ENCODE results near the gene HOXB5.

DNA sequence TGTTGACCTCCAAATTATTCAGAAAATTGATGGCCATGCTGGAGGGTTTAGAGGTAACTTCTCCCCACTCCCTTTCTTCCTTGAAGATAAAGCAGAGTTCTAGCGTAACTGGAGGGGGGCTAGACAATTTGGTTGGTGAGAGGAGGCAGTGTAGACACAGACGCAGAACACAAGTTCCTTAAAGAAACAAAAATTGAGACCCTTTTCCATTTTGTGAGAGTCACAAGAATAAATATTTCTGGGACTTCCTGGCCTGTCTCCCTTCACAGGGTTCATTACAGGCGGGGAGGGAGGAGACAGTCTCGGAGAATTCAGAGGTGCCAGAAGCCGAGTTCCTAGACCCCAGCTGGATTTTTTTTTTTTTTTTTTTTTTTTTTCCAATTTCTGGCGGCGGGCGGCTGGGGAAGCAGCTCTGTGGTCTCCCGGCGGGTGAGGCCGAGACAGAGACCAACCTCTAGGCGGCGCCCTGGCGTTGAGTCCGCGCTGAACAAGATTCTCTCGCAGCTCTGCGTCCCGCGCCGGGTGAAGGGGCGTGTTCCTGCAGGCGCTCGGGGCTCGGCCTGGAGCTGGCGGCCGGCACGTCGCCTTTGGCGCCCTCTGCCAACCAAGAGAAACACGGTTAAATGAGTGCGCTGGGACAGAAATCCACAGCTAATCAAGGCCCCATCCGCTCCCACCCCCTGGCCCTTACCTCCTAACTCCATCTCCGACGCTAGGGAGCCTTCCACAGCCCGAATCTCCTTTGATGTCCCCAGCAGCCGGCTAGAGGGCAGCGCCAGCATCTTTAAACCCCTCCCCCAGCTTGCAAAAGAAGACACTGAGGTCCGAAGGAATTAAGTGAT lies 42.8 kb upstream of the HOXB5 start:
- no peak for TF ChIP-seq CUX1 (IDR thresholded peaks at IDR 0.05; ENCODE audit: insufficient replicate concordance, low read depth, low read length)
- TF ChIP-seq E2F4 (IDR thresholded peaks at IDR 0.05; ENCODE audit: low read depth, low read length) = no peak
- TF ChIP-seq JUNB (IDR thresholded peaks at IDR 0.05) = no peak
- no peak for TF ChIP-seq HDGF (IDR thresholded peaks at IDR 0.05)
- TF ChIP-seq CEBPZ (IDR thresholded peaks at IDR 0.05; ENCODE audit: low read depth, low read length) = no peak
- no peak for TF ChIP-seq POLR2A (IDR thresholded peaks at IDR 0.05; ENCODE audit: low read depth, low read length)
- TF ChIP-seq, protein P1, sequence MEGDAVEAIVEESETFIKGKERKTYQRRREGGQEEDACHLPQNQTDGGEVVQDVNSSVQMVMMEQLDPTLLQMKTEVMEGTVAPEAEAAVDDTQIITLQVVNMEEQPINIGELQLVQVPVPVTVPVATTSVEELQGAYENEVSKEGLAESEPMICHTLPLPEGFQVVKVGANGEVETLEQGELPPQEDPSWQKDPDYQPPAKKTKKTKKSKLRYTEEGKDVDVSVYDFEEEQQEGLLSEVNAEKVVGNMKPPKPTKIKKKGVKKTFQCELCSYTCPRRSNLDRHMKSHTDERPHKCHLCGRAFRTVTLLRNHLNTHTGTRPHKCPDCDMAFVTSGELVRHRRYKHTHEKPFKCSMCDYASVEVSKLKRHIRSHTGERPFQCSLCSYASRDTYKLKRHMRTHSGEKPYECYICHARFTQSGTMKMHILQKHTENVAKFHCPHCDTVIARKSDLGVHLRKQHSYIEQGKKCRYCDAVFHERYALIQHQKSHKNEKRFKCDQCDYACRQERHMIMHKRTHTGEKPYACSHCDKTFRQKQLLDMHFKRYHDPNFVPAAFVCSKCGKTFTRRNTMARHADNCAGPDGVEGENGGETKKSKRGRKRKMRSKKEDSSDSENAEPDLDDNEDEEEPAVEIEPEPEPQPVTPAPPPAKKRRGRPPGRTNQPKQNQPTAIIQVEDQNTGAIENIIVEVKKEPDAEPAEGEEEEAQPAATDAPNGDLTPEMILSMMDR (IDR thresholded peaks at IDR 0.05 in 2 of 3, conservative IDR thresholded peaks at IDR 0.05 in 1 of 3; ENCODE audit: control insufficient read depth in 2 of 3, extremely low read depth in 1 of 3, insufficient read depth in 1 of 3, low read depth in 3 of 3, low read length in 3 of 3) = peak; percentile 66 to 84 (median 74)

Measured in GM12878 (cell line).